GM23338 (cell line): ENCODE data around the gene ARRDC1. TPM values are rescaled to one million over a fixed set of nuclear protein-coding genes. Genes with fewer than 3 reads are reported as not detected.

Experiments used
- ATAC-seq: fragments of 200-7000 bp; cut with Tn5 transposase; 3 replicates; pipeline ENCODE4 v1.9.1; 2020
- DNase-seq: peaks from one replicate; pipeline ENCODE4 v3.0.0-alpha.2; 2015; ENCODE audit warnings: low spot score
- H2AFZ ChIP-seq: fragments of 200-600 bp; sonication (generic); 2 replicates; pipeline ENCODE4 v1.8.0; 2016; ENCODE audit warnings: antibody characterized with exemption, mild to moderate bottlenecking, moderate library complexity
- H3F3A ChIP-seq: fragments of 200-600 bp; sonication (generic); replicated peaks from 2 replicates; pipeline ENCODE4 v1.8.0; 2017; ENCODE audit warnings: antibody characterized with exemption, mixed run types, low read depth
- H3K27ac ChIP-seq: fragments of 200-600 bp; sonication (generic); 2 replicates; pipeline ENCODE4 v1.6.1; 2016; ENCODE audit warnings: low read depth
- H3K27me3 ChIP-seq: fragments of 200-600 bp; sonication (generic); 2 replicates; pipeline ENCODE4 v1.8.0; 2016; ENCODE audit warnings: mild to moderate bottlenecking, mixed run types, moderate library complexity; ENCODE audit not compliant: insufficient read depth
- H3K36me3 ChIP-seq: fragments of 200-600 bp; sonication (generic); 2 replicates; pipeline ENCODE4 v1.8.0; 2016; ENCODE audit warnings: mild to moderate bottlenecking; ENCODE audit not compliant: insufficient read depth
- H3K4me1 ChIP-seq: fragments of 200-600 bp; sonication (generic); 2 replicates; pipeline ENCODE4 v1.8.0; 2016; ENCODE audit warnings: mild to moderate bottlenecking, moderate library complexity; ENCODE audit not compliant: insufficient read depth
- H3K4me2 ChIP-seq: fragments of 200-600 bp; sonication (generic); 2 replicates; pipeline ENCODE4 v1.7.1; 2017; ENCODE audit warnings: mixed run types
- H3K4me3 ChIP-seq: fragments of 200-600 bp; sonication (generic); 2 replicates; pipeline ENCODE4 v1.6.1; 2016; ENCODE audit warnings: mixed run types
- H3K79me2 ChIP-seq: fragments of 200-600 bp; sonication (generic); replicated peaks from 2 replicates; pipeline ENCODE4 v1.8.0; 2017; ENCODE audit warnings: mild to moderate bottlenecking; ENCODE audit not compliant: insufficient read depth
- H3K9me2 ChIP-seq: fragments of 200-600 bp; sonication (generic); 2 replicates; pipeline ENCODE4 v1.8.0; 2017; ENCODE audit not compliant: insufficient read depth
- H4K20me1 ChIP-seq: fragments of 200-600 bp; sonication (generic); replicated peaks from 2 replicates; pipeline ENCODE4 v1.8.0; 2017; ENCODE audit warnings: mild to moderate bottlenecking; ENCODE audit not compliant: insufficient read depth
- H3K27ac Mint-ChIP-seq: 2 replicates; pipeline ENCODE4 v1.8.0; 2020; ENCODE audit warnings: inconsistent platforms, mild to moderate bottlenecking, moderate library complexity, mixed read lengths
- H3K27me3 Mint-ChIP-seq: 3 replicates; pipeline ENCODE4 v1.8.0; 2022; ENCODE audit warnings: low read depth, mild to moderate bottlenecking, moderate library complexity, mixed read lengths, inconsistent platforms; ENCODE audit not compliant: insufficient read depth, poor library complexity
- H3K36me3 Mint-ChIP-seq: 3 replicates; pipeline ENCODE4 v1.8.0; 2021; ENCODE audit warnings: low read depth, mild to moderate bottlenecking, inconsistent platforms, moderate library complexity, mixed read lengths
- H3K4me1 Mint-ChIP-seq: 3 replicates; pipeline ENCODE4 v1.8.0; 2020; ENCODE audit warnings: mild to moderate bottlenecking, inconsistent platforms, mixed read lengths
- H3K4me3 Mint-ChIP-seq: 3 replicates; pipeline ENCODE4 v1.8.0; 2021; ENCODE audit warnings: moderate library complexity, mild to moderate bottlenecking, inconsistent platforms, mixed read lengths
- H3K9me3 Mint-ChIP-seq: 3 replicates; pipeline ENCODE4 v1.8.0; 2020; ENCODE audit warnings: moderate library complexity, mild to moderate bottlenecking, inconsistent platforms, mixed read lengths
- CREB1 ChIP-seq: fragments of 250-450 bp; sonication (Bioruptor Pico); IDR thresholded peaks from 2 replicates; pipeline ENCODE4 v1.5.0; 2020; ENCODE audit warnings: low read depth, mild to moderate bottlenecking, moderate library complexity
- EZH2 ChIP-seq: fragments of 200-600 bp; sonication (generic); IDR thresholded peaks from one replicate; pipeline ENCODE4 v1.8.0; 2017; ENCODE audit warnings: antibody characterized with exemption, mild to moderate bottlenecking, low read depth; ENCODE audit not compliant: unreplicated experiment
- EZH2phosphoT487 ChIP-seq: fragments of 200-600 bp; sonication (generic); IDR thresholded peaks from one replicate; pipeline ENCODE4 v1.8.1; 2018; ENCODE audit warnings: antibody characterized with exemption; ENCODE audit not compliant: unreplicated experiment
- JUNB ChIP-seq: IDR thresholded peaks from one replicate; pipeline ENCODE4 v1.6.1; 2016; ENCODE audit warnings: antibody characterized with exemption; ENCODE audit not compliant: unreplicated experiment
- NANOG ChIP-seq: IDR thresholded peaks from 2 replicates; pipeline ENCODE4 v1.6.1; 2016; ENCODE audit warnings: antibody characterized with exemption, borderline replicate concordance
- POLR2AphosphoS5 ChIP-seq: IDR thresholded peaks from 2 replicates; pipeline ENCODE4 v1.6.1; 2016; ENCODE audit warnings: antibody characterized with exemption, low read depth
- STAT1 ChIP-seq: IDR thresholded peaks from one replicate; pipeline ENCODE4 v1.6.1; 2016; ENCODE audit warnings: antibody characterized with exemption; ENCODE audit not compliant: unreplicated experiment
- ZNF114 ChIP-seq: fragments of 250-450 bp; sonication (Bioruptor Pico); IDR thresholded peaks from 2 replicates; pipeline ENCODE4 v1.5.0; 2020; ENCODE audit warnings: mild to moderate bottlenecking, moderate library complexity
- ZNF331 ChIP-seq: fragments of 250-450 bp; sonication (Bioruptor Pico); IDR thresholded peaks from 2 replicates; pipeline ENCODE4 v1.5.0; 2020; ENCODE audit warnings: low read depth, mild to moderate bottlenecking, moderate library complexity
- polyA plus RNA-seq: library from polyadenylated mRNA; unstranded; fragments of >200 nt; fragmentation: Nextera tagmentation; extraction: Ambion mirVana; gene quantifications from 2 replicates; pipeline ENCODE4 v1.2.1, GENCODE V29; 2016
- total RNA-seq: library from RNA; depleted of rRNA; stranded (reverse); fragments of >200 nt; shearing (Covaris generic); gene quantifications from 2 replicates; pipeline ENCODE4 v1.2.3, GENCODE V29; 2014
- TF ChIP-seq, protein P1 (sequence below): IDR thresholded peaks from 2 replicates; pipeline ENCODE4 v1.6.1; 2016; ENCODE audit warnings: antibody characterized with exemption
- TF ChIP-seq, protein P2 (sequence below): fragments of 250-450 bp; sonication (Bioruptor Pico); IDR thresholded peaks from 2 replicates; pipeline ENCODE4 v1.5.0; 2020; ENCODE audit warnings: mild to moderate bottlenecking, moderate library complexity
- TF ChIP-seq, protein P3 (sequence below), 2 experiments: fragments of 200-600 bp in 1 of 2; sonication (generic) in 1 of 2; conservative IDR thresholded peaks; 2 replicates each; pipeline versions ENCODE4 v1.5.1 to v1.6.1; 2016 to 2017; ENCODE audit warnings: antibody characterized with exemption in 2 of 2, low read depth in 2 of 2, mild to moderate bottlenecking in 2 of 2, moderate library complexity in 1 of 2
- TF ChIP-seq, protein P4 (sequence below): IDR thresholded peaks from one replicate; pipeline ENCODE4 v1.6.1; 2018; ENCODE audit warnings: antibody characterized with exemption; ENCODE audit not compliant: unreplicated experiment

The ARRDC1 gene
- total and polyA plus RNA-seq, 2 experiments from 2014 or later = 36.6 to 63.8 TPM

DNA sequence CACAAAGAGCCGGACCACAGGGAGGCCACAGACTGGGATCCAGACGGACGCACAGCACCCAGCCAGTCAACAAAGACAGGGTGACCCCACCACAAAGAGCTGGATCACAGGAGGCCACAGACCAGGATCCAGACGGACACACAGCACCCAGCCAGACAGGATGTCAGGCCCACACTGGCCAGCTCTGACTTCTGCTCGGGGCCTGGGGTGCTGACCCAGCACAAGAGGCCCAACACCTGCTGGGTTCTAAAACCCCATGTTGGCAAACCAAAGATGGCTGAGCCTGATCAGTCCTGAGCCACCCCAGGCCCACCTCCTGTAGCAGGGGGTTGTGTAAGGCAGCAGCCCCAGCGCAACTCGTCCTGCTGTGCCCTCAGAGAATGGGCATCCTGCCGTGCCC, 21.5 kb upstream of the ARRDC1 start:
- Histone ChIP-seq H3K4me3 (no peak overlapping the region), H3K79me2 (peaks cover 19% of the 10 kb centered on the region), H3K27me3 (no peaks in the 10 kb centered on the region), H3K9me2 (no peaks in the 10 kb centered on the region), H2AFZ (no peak overlapping the region), H3K36me3 (peaks cover 19% of the 10 kb centered on the region), H3F3A (peaks cover 22% of the 10 kb centered on the region; the same call in 1 of the 2 replicates), H3K4me1 (peaks cover 14% of the 10 kb centered on the region), H3K27ac (no peak overlapping the region), H3K4me2 (no peak overlapping the region), H4K20me1 (peaks cover 19% of the 10 kb centered on the region)
- no peak for TF ChIP-seq JUNB
- no peak for TF ChIP-seq ZNF114
- TF ChIP-seq EZH2phosphoT487 = no peak
- TF ChIP-seq, protein P1, sequence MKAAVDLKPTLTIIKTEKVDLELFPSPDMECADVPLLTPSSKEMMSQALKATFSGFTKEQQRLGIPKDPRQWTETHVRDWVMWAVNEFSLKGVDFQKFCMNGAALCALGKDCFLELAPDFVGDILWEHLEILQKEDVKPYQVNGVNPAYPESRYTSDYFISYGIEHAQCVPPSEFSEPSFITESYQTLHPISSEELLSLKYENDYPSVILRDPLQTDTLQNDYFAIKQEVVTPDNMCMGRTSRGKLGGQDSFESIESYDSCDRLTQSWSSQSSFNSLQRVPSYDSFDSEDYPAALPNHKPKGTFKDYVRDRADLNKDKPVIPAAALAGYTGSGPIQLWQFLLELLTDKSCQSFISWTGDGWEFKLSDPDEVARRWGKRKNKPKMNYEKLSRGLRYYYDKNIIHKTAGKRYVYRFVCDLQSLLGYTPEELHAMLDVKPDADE = no peak
- no peak for TF ChIP-seq CREB1 (CRISPR knock-in tag)
- TF ChIP-seq, protein P2, sequence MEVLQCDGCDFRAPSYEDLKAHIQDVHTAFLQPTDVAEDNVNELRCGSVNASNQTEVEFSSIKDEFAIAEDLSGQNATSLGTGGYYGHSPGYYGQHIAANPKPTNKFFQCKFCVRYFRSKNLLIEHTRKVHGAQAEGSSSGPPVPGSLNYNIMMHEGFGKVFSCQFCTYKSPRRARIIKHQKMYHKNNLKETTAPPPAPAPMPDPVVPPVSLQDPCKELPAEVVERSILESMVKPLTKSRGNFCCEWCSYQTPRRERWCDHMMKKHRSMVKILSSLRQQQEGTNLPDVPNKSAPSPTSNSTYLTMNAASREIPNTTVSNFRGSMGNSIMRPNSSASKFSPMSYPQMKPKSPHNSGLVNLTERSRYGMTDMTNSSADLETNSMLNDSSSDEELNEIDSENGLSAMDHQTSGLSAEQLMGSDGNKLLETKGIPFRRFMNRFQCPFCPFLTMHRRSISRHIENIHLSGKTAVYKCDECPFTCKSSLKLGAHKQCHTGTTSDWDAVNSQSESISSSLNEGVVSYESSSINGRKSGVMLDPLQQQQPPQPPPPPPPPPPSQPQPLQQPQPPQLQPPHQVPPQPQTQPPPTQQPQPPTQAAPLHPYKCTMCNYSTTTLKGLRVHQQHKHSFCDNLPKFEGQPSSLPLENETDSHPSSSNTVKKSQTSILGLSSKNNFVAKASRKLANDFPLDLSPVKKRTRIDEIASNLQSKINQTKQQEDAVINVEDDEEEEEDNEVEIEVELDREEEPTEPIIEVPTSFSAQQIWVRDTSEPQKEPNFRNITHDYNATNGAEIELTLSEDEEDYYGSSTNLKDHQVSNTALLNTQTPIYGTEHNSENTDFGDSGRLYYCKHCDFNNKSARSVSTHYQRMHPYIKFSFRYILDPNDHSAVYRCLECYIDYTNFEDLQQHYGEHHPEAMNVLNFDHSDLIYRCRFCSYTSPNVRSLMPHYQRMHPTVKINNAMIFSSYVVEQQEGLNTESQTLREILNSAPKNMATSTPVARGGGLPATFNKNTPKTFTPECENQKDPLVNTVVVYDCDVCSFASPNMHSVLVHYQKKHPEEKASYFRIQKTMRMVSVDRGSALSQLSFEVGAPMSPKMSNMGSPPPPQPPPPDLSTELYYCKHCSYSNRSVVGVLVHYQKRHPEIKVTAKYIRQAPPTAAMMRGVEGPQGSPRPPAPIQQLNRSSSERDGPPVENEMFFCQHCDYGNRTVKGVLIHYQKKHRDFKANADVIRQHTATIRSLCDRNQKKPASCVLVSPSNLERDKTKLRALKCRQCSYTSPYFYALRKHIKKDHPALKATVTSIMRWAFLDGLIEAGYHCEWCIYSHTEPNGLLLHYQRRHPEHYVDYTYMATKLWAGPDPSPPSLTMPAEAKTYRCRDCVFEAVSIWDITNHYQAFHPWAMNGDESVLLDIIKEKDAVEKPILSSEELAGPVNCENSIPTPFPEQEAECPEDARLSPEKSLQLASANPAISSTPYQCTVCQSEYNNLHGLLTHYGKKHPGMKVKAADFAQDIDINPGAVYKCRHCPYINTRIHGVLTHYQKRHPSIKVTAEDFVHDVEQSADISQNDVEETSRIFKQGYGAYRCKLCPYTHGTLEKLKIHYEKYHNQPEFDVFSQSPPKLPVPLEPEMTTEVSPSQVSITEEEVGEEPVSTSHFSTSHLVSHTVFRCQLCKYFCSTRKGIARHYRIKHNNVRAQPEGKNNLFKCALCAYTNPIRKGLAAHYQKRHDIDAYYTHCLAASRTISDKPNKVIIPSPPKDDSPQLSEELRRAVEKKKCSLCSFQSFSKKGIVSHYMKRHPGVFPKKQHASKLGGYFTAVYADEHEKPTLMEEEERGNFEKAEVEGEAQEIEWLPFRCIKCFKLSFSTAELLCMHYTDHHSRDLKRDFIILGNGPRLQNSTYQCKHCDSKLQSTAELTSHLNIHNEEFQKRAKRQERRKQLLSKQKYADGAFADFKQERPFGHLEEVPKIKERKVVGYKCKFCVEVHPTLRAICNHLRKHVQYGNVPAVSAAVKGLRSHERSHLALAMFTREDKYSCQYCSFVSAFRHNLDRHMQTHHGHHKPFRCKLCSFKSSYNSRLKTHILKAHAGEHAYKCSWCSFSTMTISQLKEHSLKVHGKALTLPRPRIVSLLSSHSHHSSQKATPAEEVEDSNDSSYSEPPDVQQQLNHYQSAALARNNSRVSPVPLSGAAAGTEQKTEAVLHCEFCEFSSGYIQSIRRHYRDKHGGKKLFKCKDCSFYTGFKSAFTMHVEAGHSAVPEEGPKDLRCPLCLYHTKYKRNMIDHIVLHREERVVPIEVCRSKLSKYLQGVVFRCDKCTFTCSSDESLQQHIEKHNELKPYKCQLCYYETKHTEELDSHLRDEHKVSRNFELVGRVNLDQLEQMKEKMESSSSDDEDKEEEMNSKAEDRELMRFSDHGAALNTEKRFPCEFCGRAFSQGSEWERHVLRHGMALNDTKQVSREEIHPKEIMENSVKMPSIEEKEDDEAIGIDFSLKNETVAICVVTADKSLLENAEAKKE (CRISPR knock-in tag) = no peak
- no peak for TF ChIP-seq EZH2
- TF ChIP-seq, protein P3, sequence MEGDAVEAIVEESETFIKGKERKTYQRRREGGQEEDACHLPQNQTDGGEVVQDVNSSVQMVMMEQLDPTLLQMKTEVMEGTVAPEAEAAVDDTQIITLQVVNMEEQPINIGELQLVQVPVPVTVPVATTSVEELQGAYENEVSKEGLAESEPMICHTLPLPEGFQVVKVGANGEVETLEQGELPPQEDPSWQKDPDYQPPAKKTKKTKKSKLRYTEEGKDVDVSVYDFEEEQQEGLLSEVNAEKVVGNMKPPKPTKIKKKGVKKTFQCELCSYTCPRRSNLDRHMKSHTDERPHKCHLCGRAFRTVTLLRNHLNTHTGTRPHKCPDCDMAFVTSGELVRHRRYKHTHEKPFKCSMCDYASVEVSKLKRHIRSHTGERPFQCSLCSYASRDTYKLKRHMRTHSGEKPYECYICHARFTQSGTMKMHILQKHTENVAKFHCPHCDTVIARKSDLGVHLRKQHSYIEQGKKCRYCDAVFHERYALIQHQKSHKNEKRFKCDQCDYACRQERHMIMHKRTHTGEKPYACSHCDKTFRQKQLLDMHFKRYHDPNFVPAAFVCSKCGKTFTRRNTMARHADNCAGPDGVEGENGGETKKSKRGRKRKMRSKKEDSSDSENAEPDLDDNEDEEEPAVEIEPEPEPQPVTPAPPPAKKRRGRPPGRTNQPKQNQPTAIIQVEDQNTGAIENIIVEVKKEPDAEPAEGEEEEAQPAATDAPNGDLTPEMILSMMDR (conservative IDR thresholded peaks at IDR 0.05; ENCODE audit: low read depth in 2 of 2) = no peak
- TF ChIP-seq, protein P4, sequence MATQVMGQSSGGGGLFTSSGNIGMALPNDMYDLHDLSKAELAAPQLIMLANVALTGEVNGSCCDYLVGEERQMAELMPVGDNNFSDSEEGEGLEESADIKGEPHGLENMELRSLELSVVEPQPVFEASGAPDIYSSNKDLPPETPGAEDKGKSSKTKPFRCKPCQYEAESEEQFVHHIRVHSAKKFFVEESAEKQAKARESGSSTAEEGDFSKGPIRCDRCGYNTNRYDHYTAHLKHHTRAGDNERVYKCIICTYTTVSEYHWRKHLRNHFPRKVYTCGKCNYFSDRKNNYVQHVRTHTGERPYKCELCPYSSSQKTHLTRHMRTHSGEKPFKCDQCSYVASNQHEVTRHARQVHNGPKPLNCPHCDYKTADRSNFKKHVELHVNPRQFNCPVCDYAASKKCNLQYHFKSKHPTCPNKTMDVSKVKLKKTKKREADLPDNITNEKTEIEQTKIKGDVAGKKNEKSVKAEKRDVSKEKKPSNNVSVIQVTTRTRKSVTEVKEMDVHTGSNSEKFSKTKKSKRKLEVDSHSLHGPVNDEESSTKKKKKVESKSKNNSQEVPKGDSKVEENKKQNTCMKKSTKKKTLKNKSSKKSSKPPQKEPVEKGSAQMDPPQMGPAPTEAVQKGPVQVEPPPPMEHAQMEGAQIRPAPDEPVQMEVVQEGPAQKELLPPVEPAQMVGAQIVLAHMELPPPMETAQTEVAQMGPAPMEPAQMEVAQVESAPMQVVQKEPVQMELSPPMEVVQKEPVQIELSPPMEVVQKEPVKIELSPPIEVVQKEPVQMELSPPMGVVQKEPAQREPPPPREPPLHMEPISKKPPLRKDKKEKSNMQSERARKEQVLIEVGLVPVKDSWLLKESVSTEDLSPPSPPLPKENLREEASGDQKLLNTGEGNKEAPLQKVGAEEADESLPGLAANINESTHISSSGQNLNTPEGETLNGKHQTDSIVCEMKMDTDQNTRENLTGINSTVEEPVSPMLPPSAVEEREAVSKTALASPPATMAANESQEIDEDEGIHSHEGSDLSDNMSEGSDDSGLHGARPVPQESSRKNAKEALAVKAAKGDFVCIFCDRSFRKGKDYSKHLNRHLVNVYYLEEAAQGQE = no peak
- no peak for TF ChIP-seq ZNF331
- no peak for TF ChIP-seq STAT1
- no peak for TF ChIP-seq NANOG
- TF ChIP-seq POLR2AphosphoS5 = no peak
- ATAC-seq = no peak
- Mint-ChIP-seq H3K27me3 (peaks cover 34% of the 10 kb centered on the region), H3K4me3 (no peak overlapping the region), H3K36me3 (peaks cover 76% of the 10 kb centered on the region), H3K9me3 (no peaks in the 10 kb centered on the region; the same call in 2 of the 3 replicates), H3K27ac (no peak overlapping the region), H3K4me1 (peaks cover 29% of the 10 kb centered on the region)
- no peak for DNase-seq
